ENCODE measurements around the gene CACNA2D2. TPM values are rescaled to one million over a fixed set of nuclear protein-coding genes. Genes with fewer than 3 reads are reported as not detected.

CACNA2D2 gene
- total and polyA plus RNA-seq, 8 donors, result 15.4 to 86.6 (median 30.2) TPM

DNA sequence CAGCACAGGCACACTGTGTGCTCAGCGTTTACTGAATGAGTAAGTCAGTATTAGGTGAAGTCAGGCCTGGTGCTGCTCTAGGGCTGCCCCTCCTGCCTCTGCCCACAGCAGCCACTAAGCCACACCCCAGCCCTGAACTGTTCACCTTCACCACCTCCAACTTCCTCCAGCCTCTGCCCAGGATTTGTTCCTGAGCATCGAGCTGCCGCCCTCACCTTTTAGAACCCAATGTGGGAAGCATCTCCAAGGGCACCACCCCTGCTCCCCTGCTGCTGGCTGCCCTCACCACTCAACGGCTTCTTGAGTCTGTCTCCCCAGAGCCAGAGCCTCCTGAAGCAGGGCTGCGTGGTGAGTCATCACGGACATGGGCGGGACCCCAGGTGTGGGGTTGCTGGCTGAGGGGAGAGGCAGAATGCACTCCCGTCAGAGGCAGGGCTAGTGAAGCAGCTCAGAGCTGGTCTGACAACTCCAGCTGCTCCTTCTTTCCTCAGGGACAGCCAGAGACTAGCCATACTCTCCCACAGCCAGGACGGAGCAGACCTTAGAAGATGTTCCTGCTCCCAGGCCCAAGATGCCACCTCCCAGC lies 186.7 kb downstream of the CACNA2D2 start:
- intact Hi-C loops (cut with DNase I), result no loop called here
- Histone ChIP-seq H3K36me3 (peaks cover 0 to 38% of the 10 kb centered on the region in 2 donors), H3K4me3 (peak overlapping the region in 1 of 2 donors; percentile 91), H3K9me3 (no peaks in the 10 kb centered on the region), H3K27ac (peak overlapping the region; percentile 71 to 83), H3K27me3 (no peaks in the 10 kb centered on the region), H3K4me1 (peaks cover 37 to 75% of the 10 kb centered on the region in 2 donors)
- ATAC-seq (peak; percentile 76), DNase-seq (peak in 3 of 4 donors; percentile 35 to 95 (median 93))
- TF ChIP-seq, protein P1, sequence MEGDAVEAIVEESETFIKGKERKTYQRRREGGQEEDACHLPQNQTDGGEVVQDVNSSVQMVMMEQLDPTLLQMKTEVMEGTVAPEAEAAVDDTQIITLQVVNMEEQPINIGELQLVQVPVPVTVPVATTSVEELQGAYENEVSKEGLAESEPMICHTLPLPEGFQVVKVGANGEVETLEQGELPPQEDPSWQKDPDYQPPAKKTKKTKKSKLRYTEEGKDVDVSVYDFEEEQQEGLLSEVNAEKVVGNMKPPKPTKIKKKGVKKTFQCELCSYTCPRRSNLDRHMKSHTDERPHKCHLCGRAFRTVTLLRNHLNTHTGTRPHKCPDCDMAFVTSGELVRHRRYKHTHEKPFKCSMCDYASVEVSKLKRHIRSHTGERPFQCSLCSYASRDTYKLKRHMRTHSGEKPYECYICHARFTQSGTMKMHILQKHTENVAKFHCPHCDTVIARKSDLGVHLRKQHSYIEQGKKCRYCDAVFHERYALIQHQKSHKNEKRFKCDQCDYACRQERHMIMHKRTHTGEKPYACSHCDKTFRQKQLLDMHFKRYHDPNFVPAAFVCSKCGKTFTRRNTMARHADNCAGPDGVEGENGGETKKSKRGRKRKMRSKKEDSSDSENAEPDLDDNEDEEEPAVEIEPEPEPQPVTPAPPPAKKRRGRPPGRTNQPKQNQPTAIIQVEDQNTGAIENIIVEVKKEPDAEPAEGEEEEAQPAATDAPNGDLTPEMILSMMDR (IDR thresholded peaks at IDR 0.05), result no peak

DNA sequence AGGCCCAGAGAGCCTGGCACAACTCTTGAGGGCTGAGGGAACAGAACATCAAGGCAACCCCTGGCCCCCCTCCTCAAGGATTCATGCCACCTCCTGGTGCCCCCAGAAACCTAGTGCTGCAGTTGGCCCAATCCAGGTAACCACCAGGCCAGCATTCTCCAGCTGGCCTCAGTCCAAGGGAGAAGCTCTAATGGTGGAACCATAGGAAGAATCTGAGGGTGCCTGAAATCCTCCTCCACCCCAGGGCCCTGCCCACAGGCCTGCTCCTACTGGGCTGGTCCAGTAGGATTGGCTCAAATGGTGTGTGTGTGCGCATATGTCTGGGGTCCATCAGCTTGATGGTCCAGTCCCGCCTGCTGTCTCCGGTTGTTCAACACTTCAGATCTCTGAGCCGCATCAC lies 188.6 kb downstream of the CACNA2D2 start:
- H3K4me1 ChIP-seq, result peaks cover 29 to 70% of the 10 kb centered on the region in 2 donors
- TF ChIP-seq, protein P1 (IDR thresholded peaks at IDR 0.05), result no peak
- H3K9me3 ChIP-seq, result no peaks in the 10 kb centered on the region
- peaks cover 0 to 37% of the 10 kb centered on the region in 2 donors for H3K36me3 ChIP-seq
- H3K27me3 ChIP-seq, result no peaks in the 10 kb centered on the region
- DNase-seq, result no peak
- ATAC-seq, result no peak
- H3K27ac ChIP-seq, result peak overlapping the region; percentile 31 to 36
- intact Hi-C loops (cut with DNase I), result no loop called here
- no peak overlapping the region for H3K4me3 ChIP-seq

DNA sequence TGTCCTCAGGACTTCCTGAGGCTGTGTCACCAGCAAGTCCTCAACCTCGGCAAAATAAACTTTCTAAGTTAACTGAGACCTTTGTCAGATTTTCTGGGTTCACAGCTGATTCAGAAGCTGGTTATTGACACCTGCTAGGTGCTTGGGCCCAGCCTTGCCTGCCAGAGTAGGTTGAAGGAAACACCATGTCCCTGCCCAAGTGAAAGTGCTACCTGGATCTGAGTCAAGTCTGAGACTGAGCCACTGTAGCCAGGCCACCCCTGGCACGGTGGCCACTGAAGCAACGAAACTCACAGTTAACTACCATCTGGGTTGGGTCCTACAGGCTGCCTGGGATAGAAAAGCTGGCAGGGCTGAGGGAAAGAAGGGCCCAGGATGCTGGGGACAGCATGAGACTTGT lies 189.1 kb downstream of the CACNA2D2 start:
- ATAC-seq (peak; percentile 8), DNase-seq (no peak)
- Histone ChIP-seq H3K36me3 (peaks cover 0 to 32% of the 10 kb centered on the region in 2 donors), H3K4me1 (peaks cover 25 to 69% of the 10 kb centered on the region in 2 donors), H3K9me3 (no peaks in the 10 kb centered on the region), H3K4me3 (no peak overlapping the region), H3K27ac (peak overlapping the region; percentile 31 to 36), H3K27me3 (no peaks in the 10 kb centered on the region)
- TF ChIP-seq, protein P1 (IDR thresholded peaks at IDR 0.05), result no peak
- intact Hi-C loops (cut with DNase I), result no loop called here

Other genes starting within 250 kb of the CACNA2D2 start
- 10 to 100 TPM; 56.8 to 92.7 TPM for gene SEMA3B, start 234.5 kb downstream of the CACNA2D2 start, total RNA-seq
- gene SEMA3B, start 234.5 kb downstream of the CACNA2D2 start, polyA plus RNA-seq (ENCODE audit: insufficient read length in 6 of 6), result 10 to 100 TPM; 20.6 to 30.2 (median 25.6) TPM
- gene LSMEM2, start 224.5 kb downstream of the CACNA2D2 start, total RNA-seq, result under 1 TPM in 1 of 2 donors, not detected in 1; 0.24 TPM
- under 1 TPM; 0.15 to 0.61 (median 0.42) TPM for gene LSMEM2, start 224.5 kb downstream of the CACNA2D2 start, polyA plus RNA-seq (ENCODE audit: insufficient read length in 6 of 6)
- gene IFRD2, start 211.2 kb downstream of the CACNA2D2 start, total RNA-seq, result 100 to 1,000 TPM in 1 of 2 donors, 10 to 100 TPM in 1; 55.0 to 104 TPM
- gene IFRD2, start 211.2 kb downstream of the CACNA2D2 start, polyA plus RNA-seq (ENCODE audit: insufficient read length in 6 of 6), result 10 to 100 TPM; 29.6 to 48.5 (median 37.5) TPM
- 1 to 10 TPM; 4.5 to 4.6 TPM for gene HYAL3, start 204.2 kb downstream of the CACNA2D2 start, total RNA-seq
- 1 to 10 TPM; 2.3 to 5.2 (median 3.8) TPM for gene HYAL3, start 204.2 kb downstream of the CACNA2D2 start, polyA plus RNA-seq (ENCODE audit: insufficient read length in 6 of 6)
- gene NAA80, start 204.2 kb downstream of the CACNA2D2 start, total RNA-seq, result 10 to 100 TPM in 1 of 2 donors, 1 to 10 TPM in 1; 9.5 to 10.9 TPM
- gene NAA80, start 204.2 kb downstream of the CACNA2D2 start, polyA plus RNA-seq (ENCODE audit: insufficient read length in 6 of 6), result 10 to 100 TPM in 1 of 6 donors, 1 to 10 TPM in 5; 5.6 to 12.7 (median 8.4) TPM
- 10 to 100 TPM; 37.5 to 41.3 TPM for gene HYAL1, start 200.1 kb downstream of the CACNA2D2 start, total RNA-seq
- gene HYAL1, start 200.1 kb downstream of the CACNA2D2 start, polyA plus RNA-seq (ENCODE audit: insufficient read length in 6 of 6), result 1 to 10 TPM; 2.1 to 3.4 (median 2.6) TPM
- 100 to 1,000 TPM; 119 to 171 TPM for gene HYAL2, start 180.9 kb downstream of the CACNA2D2 start, total RNA-seq
- gene HYAL2, start 180.9 kb downstream of the CACNA2D2 start, polyA plus RNA-seq (ENCODE audit: insufficient read length in 6 of 6), result 100 to 1,000 TPM in 1 of 6 donors, 10 to 100 TPM in 5; 67.2 to 113 (median 80.9) TPM
- 10 to 100 TPM; 27.8 to 29.6 TPM for gene TUSC2, start 175.4 kb downstream of the CACNA2D2 start, total RNA-seq
- gene TUSC2, start 175.4 kb downstream of the CACNA2D2 start, polyA plus RNA-seq (ENCODE audit: insufficient read length in 6 of 6), result 10 to 100 TPM; 15.2 to 21.1 (median 18.1) TPM
- gene RASSF1, start 162.8 kb downstream of the CACNA2D2 start, total RNA-seq, result 10 to 100 TPM; 29.8 to 40.7 TPM
- 10 to 100 TPM; 24.9 to 33.7 (median 27.6) TPM for gene RASSF1, start 162.8 kb downstream of the CACNA2D2 start, polyA plus RNA-seq (ENCODE audit: insufficient read length in 6 of 6)
- gene ZMYND10, start 157.9 kb downstream of the CACNA2D2 start, total RNA-seq, result 10 to 100 TPM in 1 of 2 donors, 1 to 10 TPM in 1; 1.6 to 16.3 TPM
- gene ZMYND10, start 157.9 kb downstream of the CACNA2D2 start, polyA plus RNA-seq (ENCODE audit: insufficient read length in 6 of 6), result 10 to 100 TPM in 4 of 6 donors, 1 to 10 TPM in 2; 6.2 to 25.5 (median 18.8) TPM
- 10 to 100 TPM; 16.1 to 18.7 TPM for gene NPRL2, start 152.9 kb downstream of the CACNA2D2 start, total RNA-seq
- gene NPRL2, start 152.9 kb downstream of the CACNA2D2 start, polyA plus RNA-seq (ENCODE audit: insufficient read length in 6 of 6), result 10 to 100 TPM; 25.2 to 33.3 (median 28.4) TPM
- gene CYB561D2, start 152.8 kb downstream of the CACNA2D2 start, total RNA-seq, result 10 to 100 TPM; 21.3 to 28.3 TPM
- gene CYB561D2, start 152.8 kb downstream of the CACNA2D2 start, polyA plus RNA-seq (ENCODE audit: insufficient read length in 6 of 6), result 10 to 100 TPM in 3 of 6 donors, 1 to 10 TPM in 3; 8.5 to 12.1 (median 10.1) TPM
- 10 to 100 TPM; 37.0 to 39.1 TPM for gene TMEM115, start 144.1 kb downstream of the CACNA2D2 start, total RNA-seq
- 10 to 100 TPM; 23.3 to 31.4 (median 26.9) TPM for gene TMEM115, start 144.1 kb downstream of the CACNA2D2 start, polyA plus RNA-seq (ENCODE audit: insufficient read length in 6 of 6)
- 1 to 10 TPM; 6.2 to 6.6 TPM for gene C3orf18, start 64.1 kb upstream of the CACNA2D2 start, total RNA-seq
- 10 to 100 TPM; 19.1 to 24.5 (median 21.8) TPM for gene C3orf18, start 64.1 kb upstream of the CACNA2D2 start, polyA plus RNA-seq (ENCODE audit: insufficient read length in 6 of 6)
- gene HEMK1, start 65.9 kb upstream of the CACNA2D2 start, total RNA-seq, result 10 to 100 TPM; 24.0 to 27.6 TPM
- gene HEMK1, start 65.9 kb upstream of the CACNA2D2 start, polyA plus RNA-seq (ENCODE audit: insufficient read length in 6 of 6), result 10 to 100 TPM; 23.5 to 26.3 (median 25.0) TPM
- gene CISH, start 108.1 kb upstream of the CACNA2D2 start, total RNA-seq, result 10 to 100 TPM; 42.5 to 55.2 TPM
- gene CISH, start 108.1 kb upstream of the CACNA2D2 start, polyA plus RNA-seq (ENCODE audit: insufficient read length in 6 of 6), result 10 to 100 TPM; 20.2 to 29.3 (median 25.0) TPM
- gene MAPKAPK3, start 113.5 kb upstream of the CACNA2D2 start, total RNA-seq, result 100 to 1,000 TPM in 1 of 2 donors, 10 to 100 TPM in 1; 98.6 to 118 TPM
- gene MAPKAPK3, start 113.5 kb upstream of the CACNA2D2 start, polyA plus RNA-seq (ENCODE audit: insufficient read length in 6 of 6), result 10 to 100 TPM; 34.1 to 39.6 (median 35.9) TPM
- 1 to 10 TPM in 1 of 2 donors, under 1 TPM in 1; 0.34 to 1.4 TPM for gene DOCK3, start 171.3 kb upstream of the CACNA2D2 start, total RNA-seq
- 1 to 10 TPM; 1.5 to 2.2 (median 1.9) TPM for gene DOCK3, start 171.3 kb upstream of the CACNA2D2 start, polyA plus RNA-seq (ENCODE audit: insufficient read length in 6 of 6)